Hepatocyte (in vitro differentiated cells): Measurements from ENCODE around the gene PRDX6.

Experiments
- CTCF ChIP-seq: fragments of 200-600 bp; sonication (generic); IDR thresholded peaks from 2 replicates; pipeline ENCODE4 v1.5.1; 2016; ENCODE audit warnings: antibody characterized with exemption, mild to moderate bottlenecking; ENCODE audit not compliant: poor library complexity
- EZH2 ChIP-seq: fragments of 200-600 bp; sonication (generic); IDR thresholded peaks from 2 replicates; pipeline ENCODE4 v1.6.1; 2016; ENCODE audit warnings: antibody characterized with exemption, mild to moderate bottlenecking, borderline replicate concordance

- no peak for TF ChIP-seq CTCF
- TF ChIP-seq EZH2: no peak
These were observed 6.5 kb upstream of the PRDX6 start for GRCh38 chr1:173470608-173471007.
